GM10248 (cell line): ENCODE results near the gene ROBO1.

Experiments
- CTCF ChIA-PET: fragments of 300-600 bp; sonication (Branson Sonifier 250); formaldehyde crosslinking; extraction: SDS; loops from one replicate; lab custom pipeline; 2021; ENCODE audit warnings: antibody characterized with exemption; lab: Yijun Ruan, JAX
- POLR2A ChIA-PET: fragments of 350-650 bp; sonication (Branson Sonifier 250); formaldehyde crosslinking; extraction: SDS; loops from one replicate; lab custom pipeline; 2020; ENCODE audit warnings: antibody characterized with exemption; lab: Yijun Ruan, JAX
- DNase-seq: peaks from one replicate; pipeline ENCODE4 v3.0.0; 2012; ENCODE audit errors: extremely low spot score
- CTCF ChIP-seq: IDR thresholded peaks from 2 replicates; pipeline ENCODE4 v1.5.1; 2012; ENCODE audit warnings: mild to moderate bottlenecking, low read depth; ENCODE audit errors: extremely low read depth, missing control alignments, control extremely low read depth

The ROBO1 gene

DNA sequence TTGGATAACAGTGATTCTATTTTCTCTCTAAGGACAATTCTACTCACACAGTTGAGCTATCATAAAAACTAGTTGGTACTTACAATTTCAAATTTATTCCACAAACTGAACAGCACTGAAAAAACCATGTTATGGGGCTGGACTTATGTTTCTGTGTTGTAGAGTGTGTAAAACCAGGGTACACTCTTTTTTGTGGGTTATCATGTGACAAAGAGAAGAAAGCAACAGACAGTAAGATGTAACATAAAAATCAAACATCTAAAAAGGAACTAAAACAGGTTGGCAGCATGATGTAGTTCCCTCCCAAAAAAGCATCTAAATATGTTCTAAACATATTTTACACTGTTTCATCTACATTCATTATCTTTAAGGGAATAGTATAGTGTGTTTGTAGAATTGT, 757.9 kb downstream of the ROBO1 start:
- ChIA-PET CTCF (interaction anchor here (0.9 to 1.0 kb wide), 2 partner anchors 8 to 22 kb away, joined by 3 read pairs; no protein-coding TSS in a partner anchor), POLR2A (no interaction called here)
- no peak for DNase-seq
- TF ChIP-seq CTCF = no peak

GRCh38 chr3:79006077-79006476, 761.7 kb downstream of the ROBO1 start:
- no peak for TF ChIP-seq CTCF
- no peak for DNase-seq
- CTCF ChIA-PET = interaction anchor here (0.9 to 1.1 kb wide), 2 partner anchors 8 to 20 kb away, joined by 3 read pairs; no protein-coding TSS in a partner anchor
- POLR2A ChIA-PET = no interaction called here

DNA sequence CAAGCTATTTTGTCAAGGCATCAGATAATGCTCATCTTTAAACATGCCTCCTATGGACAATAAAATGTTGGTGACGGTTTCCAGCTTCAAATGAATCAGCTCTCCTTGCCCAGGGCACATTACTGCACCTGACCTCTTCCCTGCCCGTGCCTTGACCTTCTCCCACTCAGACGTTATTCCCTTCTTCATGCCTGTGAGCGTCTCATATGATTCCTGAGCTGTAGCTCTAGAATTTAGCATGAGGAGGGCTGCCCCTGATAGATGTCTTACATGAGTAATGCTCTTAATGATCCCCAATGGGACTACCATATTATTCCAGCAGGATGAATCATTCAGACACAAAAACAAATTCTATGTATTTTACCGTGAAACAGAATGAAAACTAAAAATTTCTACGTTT, 762.7 kb downstream of the ROBO1 start:
- CTCF ChIA-PET = interaction anchor here (0.9 kb wide), 1 partner anchor 19 kb away, joined by 3 read pairs; no protein-coding TSS in a partner anchor
- no peak for DNase-seq
- no peak for TF ChIP-seq CTCF
- POLR2A ChIA-PET = no interaction called here

DNA sequence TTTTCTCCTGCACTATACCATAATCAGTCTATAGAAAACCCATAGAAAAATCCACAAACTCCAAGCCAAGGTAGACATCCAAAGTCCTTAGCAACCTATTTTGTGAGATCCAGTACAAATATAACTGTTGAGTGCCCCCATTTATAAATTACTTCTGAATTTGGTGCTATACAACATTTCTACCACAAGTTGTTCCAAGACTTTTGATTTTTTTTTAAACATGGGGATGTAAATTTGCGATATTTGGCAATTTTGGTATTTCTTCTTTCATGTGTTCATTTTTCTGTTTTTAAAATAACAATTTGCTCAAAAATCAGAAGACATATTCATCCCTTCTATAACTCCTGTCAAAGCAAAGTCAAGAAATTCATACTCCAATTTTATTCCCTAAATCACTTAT, 763.8 kb downstream of the ROBO1 start:
- ChIA-PET CTCF (no interaction called here), POLR2A (no interaction called here)
- no peak for TF ChIP-seq CTCF
- no peak for DNase-seq

GRCh38 chr3:79002465-79003372, 765.1 kb downstream of the ROBO1 start:
- DNase-seq = no peak
- ChIA-PET CTCF (interaction anchor here (0.7 to 1.6 kb wide), 2 partner anchors 17 to 499 kb away, joined by 3 read pairs; no protein-coding TSS in a partner anchor), POLR2A (no interaction called here)
- TF ChIP-seq CTCF = no peak

DNA sequence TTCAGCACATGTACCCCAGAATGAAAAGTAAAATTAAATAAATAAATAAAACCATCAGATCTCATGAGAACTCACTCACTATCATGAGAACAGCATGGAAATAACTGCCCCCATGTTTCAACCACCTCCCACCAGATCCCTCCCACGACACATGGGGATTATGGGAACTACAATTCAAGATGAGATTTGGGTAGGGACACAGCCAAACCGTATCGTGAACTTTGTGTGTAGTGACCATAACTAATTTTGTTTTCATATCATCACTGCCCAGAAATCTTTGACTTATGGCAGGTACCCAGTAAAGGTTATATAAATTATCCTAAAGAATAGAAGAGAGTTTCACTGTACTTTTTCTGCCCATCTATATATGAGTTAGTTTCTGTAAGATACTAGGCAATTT, 766.5 kb downstream of the ROBO1 start:
- CTCF ChIA-PET = interaction anchor here (0.9 to 1.6 kb wide), 2 partner anchors 9 to 497 kb away, joined by 3 read pairs; no protein-coding TSS in a partner anchor
- TF ChIP-seq CTCF = no peak
- DNase-seq = no peak
- POLR2A ChIA-PET = no interaction called here
